DOHH2 (cell line): Measurements from ENCODE around the gene KIF1C.
A peak's percentile ranks its signal among the peaks of the same experiment; 100 is the strongest.

Source experiments
- H3F3A ChIP-seq: fragments of 200-600 bp; sonication (generic), shearing (Covaris generic); 2 replicates; pipeline ENCODE4 v1.6.0; 2016; ENCODE audit warnings: antibody characterized with exemption, mild to moderate bottlenecking; ENCODE audit not compliant: control insufficient read depth, insufficient read depth
- H3K27ac ChIP-seq: fragments of 200-600 bp; sonication (generic); 2 replicates; pipeline ENCODE4 v1.5.1; 2014; ENCODE audit warnings: low read depth, mild to moderate bottlenecking, low read length, moderate library complexity
- H3K27me3 ChIP-seq: fragments of 200-600 bp; sonication (generic); 2 replicates; pipeline ENCODE4 v1.6.1; 2014; ENCODE audit warnings: mild to moderate bottlenecking, low read length, mixed read lengths; ENCODE audit not compliant: control insufficient read depth
- H3K36me3 ChIP-seq: fragments of 200-600 bp; sonication (generic); 2 replicates; pipeline ENCODE4 v1.6.1; 2014; ENCODE audit warnings: mild to moderate bottlenecking, low read length, moderate library complexity, mixed read lengths; ENCODE audit not compliant: control insufficient read depth
- H3K4me1 ChIP-seq: fragments of 200-600 bp; sonication (generic); 2 replicates; pipeline ENCODE4 v1.6.1; 2014; ENCODE audit warnings: mild to moderate bottlenecking, low read length, mixed read lengths; ENCODE audit not compliant: control insufficient read depth
- H3K4me2 ChIP-seq: fragments of 200-600 bp; sonication (generic); 2 replicates; pipeline ENCODE4 v1.6.0; 2014; ENCODE audit warnings: mild to moderate bottlenecking, low read length, moderate library complexity
- H3K4me3 ChIP-seq: fragments of 200-600 bp; sonication (generic); 2 replicates; pipeline ENCODE4 v1.5.1; 2014; ENCODE audit warnings: mild to moderate bottlenecking, low read length, mixed read lengths
- H3K79me2 ChIP-seq: fragments of 200-600 bp; sonication (generic); 2 replicates; pipeline ENCODE4 v1.6.1; 2014; ENCODE audit warnings: mild to moderate bottlenecking, low read length, mixed read lengths; ENCODE audit not compliant: control insufficient read depth
- H3K9me2 ChIP-seq: fragments of 200-600 bp; sonication (generic); replicated peaks from 2 replicates; pipeline ENCODE4 v1.6.1; 2014; ENCODE audit warnings: mild to moderate bottlenecking, low read length, mixed read lengths; ENCODE audit not compliant: control insufficient read depth
- H3K9me3 ChIP-seq: fragments of 200-600 bp; sonication (generic); 2 replicates; pipeline ENCODE4 v1.6.1; 2014; ENCODE audit warnings: antibody characterized with exemption, low read length, mixed read lengths; ENCODE audit not compliant: control insufficient read depth, insufficient read depth
- H4K20me1 ChIP-seq: fragments of 200-600 bp; sonication (generic); 2 replicates; pipeline ENCODE4 v1.6.0; 2014; ENCODE audit warnings: low read depth, mild to moderate bottlenecking, antibody characterized with exemption, low read length, moderate library complexity; ENCODE audit not compliant: control insufficient read depth, insufficient read depth
- CTCF ChIP-seq: fragments of 200-600 bp; sonication (generic); IDR thresholded peaks from one replicate; pipeline ENCODE4 v1.5.1; 2014; ENCODE audit warnings: antibody characterized with exemption, mild to moderate bottlenecking, low read depth, low read length; ENCODE audit not compliant: poor library complexity, severe bottlenecking
- EZH2phosphoT487 ChIP-seq: fragments of 200-600 bp; sonication (generic); IDR thresholded peaks from 2 replicates; pipeline ENCODE4 v1.6.1; 2017; ENCODE audit warnings: borderline replicate concordance, mild to moderate bottlenecking, antibody characterized with exemption, low read length, moderate library complexity, mixed read lengths

The KIF1C gene

GRCh38 chr17:4968486-4969046 is 29.2 kb upstream of the KIF1C start:
- peaks cover 54% of the 10 kb centered on the region for H3K36me3 ChIP-seq
- H3K4me3 ChIP-seq = peak overlapping the region; percentile 86
- no peak for TF ChIP-seq EZH2phosphoT487
- no peak for TF ChIP-seq CTCF
- H3K9me2 ChIP-seq = no peaks in the 10 kb centered on the region
- H3K4me2 ChIP-seq = peak overlapping the region; percentile 72
- no peaks in the 10 kb centered on the region; the same call in 1 of the 2 replicates for H3F3A ChIP-seq
- no peaks in the 10 kb centered on the region for H3K27me3 ChIP-seq
- H3K9me3 ChIP-seq = no peaks in the 10 kb centered on the region
- no peak overlapping the region for H3K27ac ChIP-seq
- no peaks in the 10 kb centered on the region for H4K20me1 ChIP-seq
- peaks cover 19% of the 10 kb centered on the region for H3K4me1 ChIP-seq
- H3K79me2 ChIP-seq = peaks cover 29% of the 10 kb centered on the region

- peak overlapping the region; percentile 86; the same call in 1 of the 2 replicates for H3K4me3 ChIP-seq
- no peak overlapping the region for H3K27ac ChIP-seq
- H3K27me3 ChIP-seq = no peaks in the 10 kb centered on the region
- H4K20me1 ChIP-seq = no peaks in the 10 kb centered on the region
- TF ChIP-seq EZH2phosphoT487 (no peak), CTCF (no peak)
- H3K4me2 ChIP-seq = peak overlapping the region; percentile 72
- H3K9me2 ChIP-seq = no peaks in the 10 kb centered on the region
- peaks cover 59% of the 10 kb centered on the region for H3K36me3 ChIP-seq
- H3K9me3 ChIP-seq = no peaks in the 10 kb centered on the region
- no peaks in the 10 kb centered on the region; the same call in 1 of the 2 replicates for H3F3A ChIP-seq
- H3K4me1 ChIP-seq = peaks cover 19% of the 10 kb centered on the region
- peaks cover 29% of the 10 kb centered on the region for H3K79me2 ChIP-seq
These were observed 28.7 kb upstream of the KIF1C start for GRCh38 chr17:4969047-4969550.

- Histone ChIP-seq H3K27me3 (no peaks in the 10 kb centered on the region), H3K4me3 (no peak overlapping the region), H3K9me3 (no peaks in the 10 kb centered on the region), H3K79me2 (peaks cover 29% of the 10 kb centered on the region), H3K4me1 (peaks cover 19% of the 10 kb centered on the region), H3K27ac (no peak overlapping the region), H3K36me3 (peaks cover 64% of the 10 kb centered on the region), H3K9me2 (no peaks in the 10 kb centered on the region), H4K20me1 (no peaks in the 10 kb centered on the region), H3F3A (no peaks in the 10 kb centered on the region; the same call in 1 of the 2 replicates), H3K4me2 (no peak overlapping the region)
- TF ChIP-seq CTCF (no peak), EZH2phosphoT487 (no peak)
These were observed 28.1 kb upstream of the KIF1C start for GRCh38 chr17:4969551-4970173.
